HFF-Myc (cell line): ENCODE measurements around the gene NT5M.
"Not testable (repeated sequence)": the region's sequence is repeated elsewhere in the genome, so short reads cannot be mapped to it uniquely, and the experiment has no call there.

Experiments used
- DNase-seq: peaks from one replicate; pipeline ENCODE4 v3.0.0-alpha.2; 2011; ENCODE audit warnings: low read depth; ENCODE audit errors: extremely low read depth
- H3K4me3 ChIP-seq: replicated peaks from 2 replicates; pipeline ENCODE4 v1.5.1; 2011; ENCODE audit warnings: low read depth, mild to moderate bottlenecking, control low read depth, low read length
- TF ChIP-seq, protein P1 (sequence below): IDR thresholded peaks from 2 replicates; pipeline ENCODE4 v1.5.1; 2012; ENCODE audit warnings: mild to moderate bottlenecking, low read depth, low read length, control low read depth; ENCODE audit errors: missing control alignments

Gene NT5M

DNA sequence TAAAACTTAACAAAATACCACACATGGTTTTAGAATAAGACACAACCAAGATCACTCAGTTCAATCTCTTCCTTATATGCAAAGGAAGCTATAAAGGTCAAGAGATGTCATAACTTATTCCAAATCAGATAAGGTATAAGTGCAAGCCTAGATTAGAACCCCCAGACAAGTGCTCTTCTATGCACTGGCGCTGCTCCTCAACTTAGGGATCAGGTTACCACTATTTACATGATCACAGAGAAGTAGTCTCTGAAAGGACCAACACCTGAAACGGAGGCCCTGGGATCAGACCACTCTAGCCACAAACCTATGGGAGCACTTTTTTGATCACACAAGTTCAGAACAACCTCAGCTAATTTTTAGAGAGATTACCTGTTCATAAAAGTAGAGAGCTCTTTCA lies 38.7 kb upstream of the NT5M start:
- TF ChIP-seq, protein P1, sequence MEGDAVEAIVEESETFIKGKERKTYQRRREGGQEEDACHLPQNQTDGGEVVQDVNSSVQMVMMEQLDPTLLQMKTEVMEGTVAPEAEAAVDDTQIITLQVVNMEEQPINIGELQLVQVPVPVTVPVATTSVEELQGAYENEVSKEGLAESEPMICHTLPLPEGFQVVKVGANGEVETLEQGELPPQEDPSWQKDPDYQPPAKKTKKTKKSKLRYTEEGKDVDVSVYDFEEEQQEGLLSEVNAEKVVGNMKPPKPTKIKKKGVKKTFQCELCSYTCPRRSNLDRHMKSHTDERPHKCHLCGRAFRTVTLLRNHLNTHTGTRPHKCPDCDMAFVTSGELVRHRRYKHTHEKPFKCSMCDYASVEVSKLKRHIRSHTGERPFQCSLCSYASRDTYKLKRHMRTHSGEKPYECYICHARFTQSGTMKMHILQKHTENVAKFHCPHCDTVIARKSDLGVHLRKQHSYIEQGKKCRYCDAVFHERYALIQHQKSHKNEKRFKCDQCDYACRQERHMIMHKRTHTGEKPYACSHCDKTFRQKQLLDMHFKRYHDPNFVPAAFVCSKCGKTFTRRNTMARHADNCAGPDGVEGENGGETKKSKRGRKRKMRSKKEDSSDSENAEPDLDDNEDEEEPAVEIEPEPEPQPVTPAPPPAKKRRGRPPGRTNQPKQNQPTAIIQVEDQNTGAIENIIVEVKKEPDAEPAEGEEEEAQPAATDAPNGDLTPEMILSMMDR: no peak
- no peak overlapping the region for H3K4me3 ChIP-seq
- no peak for DNase-seq

DNA sequence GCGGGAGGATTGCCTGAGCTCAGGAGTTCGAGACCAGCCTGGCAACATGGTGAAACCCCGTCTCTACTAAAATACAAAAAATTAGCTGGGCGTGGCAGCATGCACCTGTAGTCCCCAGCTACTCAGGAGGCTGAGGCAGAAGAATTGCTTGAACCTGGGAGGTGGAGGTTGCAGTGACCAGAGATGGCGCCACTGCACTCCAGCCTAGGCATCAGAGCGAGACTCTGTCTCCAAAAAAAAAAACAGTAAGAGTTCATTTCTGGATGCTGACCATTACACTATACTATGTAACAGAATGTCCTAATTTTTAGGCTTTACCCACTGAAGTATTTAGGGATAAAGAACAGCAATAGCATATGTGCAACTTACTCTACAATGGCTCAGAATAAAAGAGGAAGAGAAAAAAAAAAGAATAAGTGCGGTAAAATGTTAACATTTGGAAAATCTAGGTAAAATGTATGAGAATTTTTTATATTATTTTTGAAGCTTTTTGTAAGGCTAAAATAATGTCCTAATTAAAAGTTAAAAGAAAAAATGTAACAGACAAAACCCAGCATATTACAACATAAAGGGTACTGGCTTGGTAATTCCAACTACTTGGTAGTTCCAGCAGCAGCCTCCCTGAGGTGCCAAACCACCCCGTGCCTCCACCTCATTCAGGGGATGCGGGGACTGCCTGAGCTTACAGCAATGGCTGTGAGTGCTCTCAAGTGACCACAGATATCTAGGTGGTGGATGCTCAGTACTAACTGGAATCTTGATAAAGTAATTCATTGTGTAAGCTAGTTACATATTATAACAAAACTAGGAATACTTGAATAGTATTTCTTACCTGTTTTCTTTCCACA lies 33.0 kb upstream of the NT5M start:
- DNase-seq: no peak
- no peak overlapping the region for H3K4me3 ChIP-seq
- TF ChIP-seq, protein P1: peak; percentile 40

DNA sequence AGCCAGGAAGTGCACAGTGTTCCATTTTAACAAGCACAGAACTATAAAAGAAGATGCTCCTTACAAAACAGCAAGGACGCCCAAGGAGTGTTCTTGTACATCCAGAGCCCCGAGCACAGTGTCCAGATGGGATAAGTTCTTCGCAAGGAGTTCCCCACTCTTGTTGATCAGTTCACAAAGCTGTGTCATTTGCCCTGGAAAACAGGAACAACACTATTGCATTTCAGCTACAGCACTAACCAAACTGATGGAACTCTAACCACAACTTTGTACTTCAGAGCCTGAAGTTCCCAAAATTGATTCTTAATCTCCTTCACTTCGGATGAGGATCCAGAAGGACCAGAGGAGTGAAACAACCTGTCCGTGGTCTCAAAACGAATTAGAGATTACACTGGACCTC lies 27.2 kb upstream of the NT5M start:
- DNase-seq: no peak
- TF ChIP-seq, protein P1: no peak
- no peak overlapping the region for H3K4me3 ChIP-seq

DNA sequence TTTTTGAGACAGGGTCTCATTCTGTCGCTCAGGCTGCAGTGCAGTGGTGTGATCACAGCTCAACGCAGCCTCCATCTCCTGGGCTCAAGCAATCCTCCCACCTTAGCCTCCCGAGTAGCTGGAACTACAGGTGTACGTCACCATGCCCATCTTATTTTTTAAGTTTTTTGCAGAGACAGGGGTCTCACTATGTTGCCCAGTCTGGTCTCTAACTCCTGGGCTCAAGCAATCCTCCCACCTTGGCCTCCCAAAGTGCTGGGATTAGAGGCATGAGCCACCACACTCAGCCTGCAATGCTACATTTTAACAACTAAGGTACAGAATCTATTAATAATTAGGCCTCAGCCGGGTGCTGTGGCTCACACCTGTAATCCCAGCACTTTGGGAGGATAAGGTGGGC lies 25.7 kb upstream of the NT5M start:
- not testable (repeated sequence) for H3K4me3 ChIP-seq, DNase-seq

DNA sequence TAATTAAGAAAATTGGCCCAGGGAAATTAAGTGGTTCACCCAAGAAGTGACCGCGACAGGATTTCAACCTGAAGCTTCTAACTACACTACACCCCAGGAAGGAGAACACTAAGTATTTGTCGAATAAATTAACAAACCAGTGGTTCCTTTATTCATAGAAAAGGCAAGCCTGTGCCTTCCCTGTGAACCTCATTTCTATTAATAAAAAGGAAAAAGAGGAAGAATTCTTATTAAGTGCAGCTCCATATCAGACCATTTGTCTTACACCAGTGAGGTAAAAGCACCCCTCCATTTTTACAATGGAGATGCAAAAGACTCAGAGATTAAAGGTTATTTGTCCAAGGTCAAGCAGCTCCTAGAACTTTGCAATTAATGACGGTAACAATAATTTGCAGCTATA lies 23.9 kb upstream of the NT5M start:
- DNase-seq: no peak
- peak overlapping the region; percentile 89 for H3K4me3 ChIP-seq
- TF ChIP-seq, protein P1: no peak

DNA sequence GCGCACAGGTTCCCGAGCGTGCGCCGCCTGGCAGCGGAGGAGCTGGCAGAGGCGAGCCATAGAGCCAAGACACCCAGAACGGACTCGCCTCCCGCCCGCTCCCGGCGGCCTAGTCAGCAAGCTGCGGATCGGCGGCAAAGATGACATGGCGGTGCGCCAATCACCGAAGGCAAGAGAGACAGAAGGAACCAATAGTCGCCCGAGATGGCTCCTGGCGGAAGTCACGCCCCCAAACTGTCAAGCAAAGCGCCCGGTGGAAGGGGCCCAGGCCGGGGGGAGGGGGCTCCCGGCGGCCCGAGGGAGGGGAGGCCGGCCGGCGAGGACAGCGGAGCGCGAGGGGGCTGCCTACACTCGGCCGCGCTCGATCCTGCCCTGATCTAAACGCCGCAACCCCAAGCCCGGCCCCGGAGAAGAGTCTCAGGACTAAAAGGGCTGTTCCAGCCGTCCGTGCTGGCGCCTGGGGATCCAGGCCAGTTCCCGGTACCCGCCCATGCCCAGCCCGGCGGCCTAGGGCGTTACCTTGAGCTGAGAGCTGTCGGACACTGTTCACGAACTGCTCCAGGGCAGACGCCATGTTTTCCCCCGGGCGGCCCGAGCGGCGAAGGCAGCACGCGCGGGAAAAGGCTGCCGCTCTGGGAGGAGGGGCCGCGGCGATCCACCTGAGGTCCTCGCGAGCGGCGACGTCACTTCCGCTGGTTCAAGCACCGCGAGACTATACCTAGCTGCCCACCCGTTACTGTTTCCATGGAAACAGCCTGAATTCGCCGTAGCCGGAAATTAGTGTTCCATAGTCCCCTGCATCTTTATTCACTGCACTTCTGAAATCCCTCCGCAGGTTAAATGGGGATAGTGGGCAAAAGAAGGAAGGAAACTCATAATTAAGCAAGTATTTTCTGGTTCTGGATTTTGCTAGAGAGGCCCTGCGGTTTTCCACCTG lies 22.3 kb upstream of the NT5M start, which contains the start of gene COPS3:
TSS of gene COPS3 (minus strand) at position 634 of the 937 bp plus-strand sequence. CDS start at position 574, 60 bp downstream.
- DNase-seq: peak; percentile 95
- H3K4me3 ChIP-seq: peak within 1 kb of the TSS; percentile 89
- TF ChIP-seq, protein P1: no peak

DNA sequence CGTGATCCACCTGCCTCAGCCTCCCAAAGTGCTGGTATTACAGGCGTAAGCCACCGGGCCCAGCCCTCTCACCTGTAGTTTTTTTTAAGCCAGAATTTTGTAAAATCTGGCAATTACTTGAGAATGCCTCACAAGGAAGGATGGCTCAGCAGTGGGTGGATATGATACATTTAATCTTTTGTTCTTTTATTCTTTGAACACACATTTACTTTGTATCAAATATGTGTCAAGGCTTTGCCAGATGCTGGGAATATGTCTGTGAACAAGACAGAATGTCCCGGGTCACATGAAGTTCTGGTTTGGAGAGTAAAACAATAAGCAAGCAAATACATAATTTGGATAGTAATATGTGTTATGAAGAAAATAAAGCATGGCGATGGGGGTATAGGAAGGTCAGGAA lies 17.2 kb upstream of the NT5M start:
- TF ChIP-seq, protein P1: no peak
- DNase-seq: no peak
- no peak overlapping the region for H3K4me3 ChIP-seq
